ENCODE results near the gene FAM174A. TPM values are rescaled to one million over a fixed set of nuclear protein-coding genes. Genes with fewer than 3 reads are reported as not detected.

FAM174A gene
- total and polyA plus RNA-seq, 9 of the 15 experiments (the other 6 are each of a cell fraction or from before 2014, with no cell fraction given): 0.14 to 2.9 (median 1.2) TPM

DNA sequence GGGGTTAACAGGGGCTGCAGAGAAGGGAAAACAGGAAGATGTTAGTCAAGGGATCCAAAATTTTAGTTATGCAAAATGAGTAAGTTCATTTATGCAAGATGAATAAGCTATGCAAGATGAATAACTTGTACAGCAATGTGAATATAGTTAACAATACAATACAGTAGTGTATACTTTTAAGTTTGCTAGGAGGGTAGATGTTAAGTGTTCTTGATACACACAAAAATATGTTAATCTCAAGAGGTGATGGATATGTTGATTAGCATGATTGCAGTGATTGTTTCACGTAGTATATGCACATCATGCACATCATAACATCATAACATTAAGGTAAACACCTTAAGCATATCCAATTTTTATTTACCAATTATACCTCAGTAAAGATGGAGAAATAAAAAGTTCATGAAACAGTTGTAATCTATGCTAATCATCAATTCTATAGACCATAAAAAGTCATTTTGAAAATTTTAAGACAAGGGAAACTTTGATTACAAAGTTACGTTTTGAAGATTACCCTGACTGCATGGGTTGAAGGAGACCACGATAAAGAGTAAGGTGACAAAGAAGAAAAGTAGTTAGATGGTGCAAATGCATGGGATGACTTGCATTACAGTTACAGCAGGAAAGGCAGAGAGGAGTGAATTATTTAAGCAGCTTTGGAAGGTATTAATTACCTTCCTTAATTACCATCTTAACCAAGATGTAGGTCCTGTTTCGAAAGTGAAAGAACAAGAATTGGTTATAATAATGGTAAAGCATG, 31.4 kb downstream of the FAM174A start:
- Histone ChIP-seq H4K20me1 (replicated peaks; ENCODE audit: control insufficient read depth, insufficient read depth, low read length) (no peaks in the 10 kb centered on the region), H3K36me3 (ENCODE audit: control insufficient read depth, insufficient read depth, low read length) (no peaks in the 10 kb centered on the region), H3K9me1 (ENCODE audit: control insufficient read depth, insufficient read depth, low read length) (no peaks in the 10 kb centered on the region), H3K4me2 (ENCODE audit: insufficient read depth, low read length) (no peak overlapping the region), H3K9me3 (replicated peaks; ENCODE audit: control insufficient read depth, insufficient read depth, low read depth, low read length) (no peaks in the 10 kb centered on the region), H3K27ac (ENCODE audit: extremely low read depth, low read depth, low read length) (no peak overlapping the region), H2AFZ (ENCODE audit: low read depth, low read length) (no peak overlapping the region), H3K27me3 (ENCODE audit: control insufficient read depth in 2 of 2, insufficient read depth in 2 of 2, low read length in 2 of 2) (no peaks in the 10 kb centered on the region), H3K9ac (ENCODE audit: insufficient read depth in 1 of 2, low read depth in 2 of 2, low read length in 2 of 2) (no peak overlapping the region), H3K79me2 (ENCODE audit: control insufficient read depth, insufficient read depth, low read length) (no peaks in the 10 kb centered on the region), H3K4me1 (replicated peaks in 1 of 2; ENCODE audit: control insufficient read depth in 2 of 2, insufficient read depth in 2 of 2, low read length in 2 of 2) (no peaks in the 10 kb centered on the region), H3K4me3 (no peak overlapping the region)
- BruUV-seq (replicated peaks): no TSS peak
- no peak for ATAC-seq
- intact Hi-C loops (cut with micrococcal nuclease) (no loop called here), in situ Hi-C loops (cut with MboI) (no loop called here)
- no peak for DNase-seq (ENCODE audit: extremely low read depth in 1 of 4, low spot score in 3 of 4)
- ChIA-PET CTCF (ENCODE audit: low intra/inter-chr PET ratio) (no interaction called here), POLR2A (no interaction called here)
- WGBS (ENCODE audit: insufficient coverage, low coverage, missing lambda C conversion rate): 5% methylated on average over 4 of the region's 4 CpGs
- TF ChIP-seq MECOM (CRISPR knock-in tag; IDR thresholded peaks at IDR 0.05): no peak
- TF ChIP-seq FOXK2 (conservative IDR thresholded peaks at IDR 0.05 in 1 of 2, IDR thresholded peaks at IDR 0.05 in 1 of 2; ENCODE audit: low read depth in 2 of 2): no peak
- no peak for TF ChIP-seq STAG1 (CRISPR knock-in tag; IDR thresholded peaks at IDR 0.05; ENCODE audit: borderline replicate concordance)
- TF ChIP-seq IRF2 (CRISPR knock-in tag; IDR thresholded peaks at IDR 0.05): no peak
- no peak for TF ChIP-seq ZNF146 (CRISPR knock-in tag; IDR thresholded peaks at IDR 0.05; ENCODE audit: unreplicated experiment)
- TF ChIP-seq, protein P1, sequence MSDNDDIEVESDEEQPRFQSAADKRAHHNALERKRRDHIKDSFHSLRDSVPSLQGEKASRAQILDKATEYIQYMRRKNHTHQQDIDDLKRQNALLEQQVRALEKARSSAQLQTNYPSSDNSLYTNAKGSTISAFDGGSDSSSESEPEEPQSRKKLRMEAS (CRISPR knock-in tag; IDR thresholded peaks at IDR 0.05): no peak
- TF ChIP-seq, protein P2, sequence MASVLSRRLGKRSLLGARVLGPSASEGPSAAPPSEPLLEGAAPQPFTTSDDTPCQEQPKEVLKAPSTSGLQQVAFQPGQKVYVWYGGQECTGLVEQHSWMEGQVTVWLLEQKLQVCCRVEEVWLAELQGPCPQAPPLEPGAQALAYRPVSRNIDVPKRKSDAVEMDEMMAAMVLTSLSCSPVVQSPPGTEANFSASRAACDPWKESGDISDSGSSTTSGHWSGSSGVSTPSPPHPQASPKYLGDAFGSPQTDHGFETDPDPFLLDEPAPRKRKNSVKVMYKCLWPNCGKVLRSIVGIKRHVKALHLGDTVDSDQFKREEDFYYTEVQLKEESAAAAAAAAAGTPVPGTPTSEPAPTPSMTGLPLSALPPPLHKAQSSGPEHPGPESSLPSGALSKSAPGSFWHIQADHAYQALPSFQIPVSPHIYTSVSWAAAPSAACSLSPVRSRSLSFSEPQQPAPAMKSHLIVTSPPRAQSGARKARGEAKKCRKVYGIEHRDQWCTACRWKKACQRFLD (CRISPR knock-in tag; IDR thresholded peaks at IDR 0.05): no peak
- TF ChIP-seq, protein P3, sequence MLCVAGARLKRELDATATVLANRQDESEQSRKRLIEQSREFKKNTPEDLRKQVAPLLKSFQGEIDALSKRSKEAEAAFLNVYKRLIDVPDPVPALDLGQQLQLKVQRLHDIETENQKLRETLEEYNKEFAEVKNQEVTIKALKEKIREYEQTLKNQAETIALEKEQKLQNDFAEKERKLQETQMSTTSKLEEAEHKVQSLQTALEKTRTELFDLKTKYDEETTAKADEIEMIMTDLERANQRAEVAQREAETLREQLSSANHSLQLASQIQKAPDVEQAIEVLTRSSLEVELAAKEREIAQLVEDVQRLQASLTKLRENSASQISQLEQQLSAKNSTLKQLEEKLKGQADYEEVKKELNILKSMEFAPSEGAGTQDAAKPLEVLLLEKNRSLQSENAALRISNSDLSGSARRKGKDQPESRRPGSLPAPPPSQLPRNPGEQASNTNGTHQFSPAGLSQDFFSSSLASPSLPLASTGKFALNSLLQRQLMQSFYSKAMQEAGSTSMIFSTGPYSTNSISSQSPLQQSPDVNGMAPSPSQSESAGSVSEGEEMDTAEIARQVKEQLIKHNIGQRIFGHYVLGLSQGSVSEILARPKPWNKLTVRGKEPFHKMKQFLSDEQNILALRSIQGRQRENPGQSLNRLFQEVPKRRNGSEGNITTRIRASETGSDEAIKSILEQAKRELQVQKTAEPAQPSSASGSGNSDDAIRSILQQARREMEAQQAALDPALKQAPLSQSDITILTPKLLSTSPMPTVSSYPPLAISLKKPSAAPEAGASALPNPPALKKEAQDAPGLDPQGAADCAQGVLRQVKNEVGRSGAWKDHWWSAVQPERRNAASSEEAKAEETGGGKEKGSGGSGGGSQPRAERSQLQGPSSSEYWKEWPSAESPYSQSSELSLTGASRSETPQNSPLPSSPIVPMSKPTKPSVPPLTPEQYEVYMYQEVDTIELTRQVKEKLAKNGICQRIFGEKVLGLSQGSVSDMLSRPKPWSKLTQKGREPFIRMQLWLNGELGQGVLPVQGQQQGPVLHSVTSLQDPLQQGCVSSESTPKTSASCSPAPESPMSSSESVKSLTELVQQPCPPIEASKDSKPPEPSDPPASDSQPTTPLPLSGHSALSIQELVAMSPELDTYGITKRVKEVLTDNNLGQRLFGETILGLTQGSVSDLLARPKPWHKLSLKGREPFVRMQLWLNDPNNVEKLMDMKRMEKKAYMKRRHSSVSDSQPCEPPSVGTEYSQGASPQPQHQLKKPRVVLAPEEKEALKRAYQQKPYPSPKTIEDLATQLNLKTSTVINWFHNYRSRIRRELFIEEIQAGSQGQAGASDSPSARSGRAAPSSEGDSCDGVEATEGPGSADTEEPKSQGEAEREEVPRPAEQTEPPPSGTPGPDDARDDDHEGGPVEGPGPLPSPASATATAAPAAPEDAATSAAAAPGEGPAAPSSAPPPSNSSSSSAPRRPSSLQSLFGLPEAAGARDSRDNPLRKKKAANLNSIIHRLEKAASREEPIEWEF (CRISPR knock-in tag; IDR thresholded peaks at IDR 0.05): no peak
- TF ChIP-seq KLF6 (CRISPR knock-in tag; IDR thresholded peaks at IDR 0.05; ENCODE audit: borderline replicate concordance): no peak
- TF ChIP-seq MCM7 (IDR thresholded peaks at IDR 0.05): no peak
- no peak for TF ChIP-seq FOXM1 (IDR thresholded peaks at IDR 0.05; ENCODE audit: low read depth)
- no peak for TF ChIP-seq FOXM1 (CRISPR knock-in tag; IDR thresholded peaks at IDR 0.05; ENCODE audit: low read depth)
- TF ChIP-seq, protein P4, sequence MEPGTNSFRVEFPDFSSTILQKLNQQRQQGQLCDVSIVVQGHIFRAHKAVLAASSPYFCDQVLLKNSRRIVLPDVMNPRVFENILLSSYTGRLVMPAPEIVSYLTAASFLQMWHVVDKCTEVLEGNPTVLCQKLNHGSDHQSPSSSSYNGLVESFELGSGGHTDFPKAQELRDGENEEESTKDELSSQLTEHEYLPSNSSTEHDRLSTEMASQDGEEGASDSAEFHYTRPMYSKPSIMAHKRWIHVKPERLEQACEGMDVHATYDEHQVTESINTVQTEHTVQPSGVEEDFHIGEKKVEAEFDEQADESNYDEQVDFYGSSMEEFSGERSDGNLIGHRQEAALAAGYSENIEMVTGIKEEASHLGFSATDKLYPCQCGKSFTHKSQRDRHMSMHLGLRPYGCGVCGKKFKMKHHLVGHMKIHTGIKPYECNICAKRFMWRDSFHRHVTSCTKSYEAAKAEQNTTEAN (CRISPR knock-in tag; IDR thresholded peaks at IDR 0.05): no peak
- TF ChIP-seq POLR3G (IDR thresholded peaks at IDR 0.05; ENCODE audit: extremely low read depth, insufficient read length, insufficient replicate concordance): no peak
- no peak for FAIRE-seq
